IPS DF 4.7 (cell line): ENCODE data around the gene CCDC88C.
"Not testable (repeated sequence)": the region's sequence is repeated elsewhere in the genome, so short reads cannot be mapped to it uniquely, and the experiment has no call there.

Source experiments
- DNase-seq: peaks from one replicate; pipeline ENCODE4 v3.0.0-alpha.2; 2013; ENCODE audit warnings: low spot score; ENCODE audit errors: extremely low read depth

Gene CCDC88C

DNA sequence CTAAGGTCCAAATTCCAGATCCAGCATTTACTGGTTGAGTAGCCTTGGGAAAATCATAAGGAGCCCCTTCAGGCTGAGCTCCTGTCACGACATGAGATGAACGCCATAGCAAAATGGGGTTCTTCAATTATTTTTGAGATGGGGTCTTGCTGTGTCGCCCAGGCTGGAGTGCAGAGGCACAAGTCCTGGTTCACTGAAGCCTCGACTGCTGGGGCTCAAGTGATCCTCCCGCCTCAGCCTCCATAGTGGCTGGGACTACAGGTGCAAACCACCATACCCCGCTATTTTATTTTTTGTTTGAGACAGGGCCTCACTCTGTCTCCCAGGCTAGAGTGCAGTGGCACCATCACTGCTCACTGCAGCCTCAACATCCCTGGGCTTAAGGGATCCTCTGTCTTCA, 147.4 kb downstream of the CCDC88C start:
- DNase-seq, result no peak

DNA sequence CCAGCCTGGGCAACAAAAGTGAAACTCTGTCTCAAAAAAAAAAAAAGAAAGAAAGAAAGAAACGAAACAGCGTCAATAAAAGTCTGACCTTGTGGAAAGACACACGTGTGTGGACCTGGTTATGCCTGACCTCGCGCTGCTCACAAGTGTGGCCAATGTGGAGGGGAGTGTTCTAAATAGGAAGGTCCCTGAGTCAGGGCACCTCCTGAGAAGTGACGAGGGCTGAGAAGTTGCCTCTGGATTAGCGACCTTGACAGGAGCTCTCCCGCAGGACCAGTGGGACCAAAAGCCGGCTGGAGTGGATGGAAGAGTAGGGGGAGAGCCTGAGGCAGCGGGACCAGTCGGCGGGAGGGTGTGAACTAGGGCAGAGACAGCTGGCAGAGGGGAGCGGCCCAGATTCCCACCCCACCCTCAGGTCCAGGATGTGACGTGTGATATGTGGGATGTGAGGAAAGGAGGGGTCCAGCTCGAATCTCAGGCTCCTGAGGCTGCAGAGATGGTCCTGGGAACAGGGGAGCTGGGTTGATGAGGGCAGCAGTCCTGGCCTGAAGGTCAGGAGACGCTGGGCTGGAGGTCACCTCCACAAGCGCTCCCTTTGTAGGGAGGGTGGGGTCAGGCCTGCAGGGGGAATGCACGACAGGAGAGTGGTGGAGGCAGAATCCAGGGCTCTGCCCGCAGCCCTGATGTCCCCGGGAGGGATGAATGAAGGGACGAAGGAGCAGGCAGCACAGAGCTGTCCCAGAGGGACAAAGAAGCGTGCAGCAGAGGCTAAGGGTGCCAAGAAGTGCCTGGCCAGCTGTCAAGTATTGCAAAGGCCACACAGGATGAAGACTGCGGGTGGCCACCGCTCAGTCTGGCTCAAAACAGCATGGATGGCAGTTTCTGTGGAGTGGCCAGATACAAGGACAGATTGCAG, 148.3 kb downstream of the CCDC88C start:
- no peak for DNase-seq

DNA sequence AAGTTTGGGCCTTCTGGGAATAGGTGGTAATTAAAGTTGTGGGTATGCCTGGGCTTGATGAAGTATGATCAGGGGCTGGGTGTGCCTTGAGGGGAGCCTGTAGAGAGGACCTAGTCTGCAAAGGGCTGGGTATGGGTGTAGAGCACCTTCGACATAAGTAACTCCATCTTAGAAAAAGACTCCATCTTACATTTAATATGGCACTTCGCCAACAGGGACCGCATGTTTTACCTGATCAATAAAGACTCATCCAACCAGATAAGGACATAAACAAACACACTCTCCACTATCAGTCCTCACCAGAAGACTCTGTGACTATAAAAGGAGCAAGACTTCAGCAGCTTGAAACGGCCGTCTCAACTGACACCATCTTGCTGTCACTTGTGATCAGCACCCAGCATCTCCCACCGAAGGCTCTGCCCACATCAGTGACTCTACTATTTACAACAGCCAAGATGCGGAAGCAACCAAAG, 149.6 kb downstream of the CCDC88C start:
- DNase-seq, result no peak

DNA sequence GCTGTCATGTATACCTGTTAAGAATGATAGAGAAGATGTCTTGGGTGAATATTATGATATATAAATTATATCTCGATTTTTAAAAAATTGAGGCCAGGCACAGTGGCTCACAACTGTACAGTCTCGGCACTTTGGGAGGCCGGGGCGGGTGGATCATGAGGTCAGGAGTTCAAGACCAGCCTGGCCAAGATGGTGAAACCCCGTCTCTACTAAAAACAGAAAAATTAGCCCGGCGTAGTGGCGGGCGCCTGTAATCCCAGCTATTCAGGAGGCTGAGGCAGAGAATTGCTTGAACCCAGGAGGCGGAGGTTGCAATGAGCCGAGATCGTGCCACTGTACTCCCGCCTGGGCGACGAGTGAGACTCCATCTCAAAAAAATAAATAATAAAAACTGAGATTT, 151.3 kb downstream of the CCDC88C start:
- DNase-seq, result not testable (repeated sequence)

DNA sequence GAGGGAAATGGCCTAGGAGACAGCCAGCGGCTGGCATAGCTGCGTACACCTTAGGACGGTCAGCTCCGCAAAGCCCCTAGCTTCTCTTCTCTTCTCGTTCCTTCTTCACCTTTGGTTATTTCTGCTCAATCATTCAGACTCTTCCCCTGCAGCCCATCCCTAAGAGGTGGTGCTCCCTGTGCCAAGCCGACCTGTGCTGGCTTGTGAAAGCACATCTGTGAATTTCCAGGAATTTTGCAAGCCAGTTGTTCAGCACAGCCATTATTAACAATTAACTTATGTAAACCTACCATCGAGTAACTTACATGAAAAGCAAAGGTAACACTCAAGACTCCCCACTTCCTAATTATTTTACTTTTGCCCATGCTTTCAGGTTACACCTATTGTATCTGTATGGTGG, 152.2 kb downstream of the CCDC88C start:
- DNase-seq, result no peak

DNA sequence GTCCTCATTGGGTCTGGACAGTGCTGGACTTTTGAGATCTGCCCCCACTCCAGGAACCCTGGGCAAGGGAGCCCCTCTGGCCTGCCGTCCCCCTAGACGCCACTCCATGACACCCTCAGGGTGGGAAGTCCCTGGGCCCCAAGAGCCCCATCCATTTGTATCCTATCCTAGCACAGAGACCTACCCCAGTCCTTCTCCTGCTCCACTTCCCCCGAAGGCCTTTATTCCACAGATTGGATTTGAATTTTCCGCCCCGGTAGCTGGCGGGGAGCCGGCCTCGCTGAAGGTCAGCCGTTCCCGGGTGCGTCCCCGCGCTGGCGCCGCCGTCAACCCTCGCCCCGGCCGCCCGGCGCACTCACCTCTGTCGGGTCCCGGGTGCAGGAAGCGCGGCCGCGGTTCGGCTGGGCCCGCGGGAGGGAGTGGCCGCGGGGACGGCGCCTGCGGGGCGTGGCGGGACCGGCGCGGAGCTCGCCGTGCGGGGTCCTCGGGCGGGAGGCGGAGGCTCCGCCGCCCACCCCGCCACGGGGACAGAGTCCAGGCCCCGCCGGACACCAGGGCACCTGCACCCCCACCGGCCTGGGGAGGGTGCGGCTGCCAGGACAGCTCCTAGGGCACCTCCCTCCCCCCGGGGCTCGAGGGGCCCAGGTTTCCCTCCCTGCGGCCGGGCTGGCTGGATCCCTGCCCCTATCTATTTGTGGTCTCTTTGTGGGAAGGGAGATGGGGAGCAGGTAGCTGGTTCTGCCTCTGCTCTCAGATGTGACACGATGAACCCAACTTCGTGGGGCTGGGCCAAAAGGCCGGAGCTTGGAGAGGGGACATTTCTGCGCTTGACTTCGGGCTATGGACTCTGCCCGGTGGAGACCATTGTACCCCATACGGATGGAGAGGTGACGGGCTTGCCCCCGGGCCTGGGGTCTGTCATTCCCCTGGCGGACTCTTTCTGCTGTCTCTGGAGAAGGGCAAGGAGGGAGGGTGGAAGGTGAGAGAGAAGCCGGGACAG, 153.2 kb downstream of the CCDC88C start:
- no peak for DNase-seq

DNA sequence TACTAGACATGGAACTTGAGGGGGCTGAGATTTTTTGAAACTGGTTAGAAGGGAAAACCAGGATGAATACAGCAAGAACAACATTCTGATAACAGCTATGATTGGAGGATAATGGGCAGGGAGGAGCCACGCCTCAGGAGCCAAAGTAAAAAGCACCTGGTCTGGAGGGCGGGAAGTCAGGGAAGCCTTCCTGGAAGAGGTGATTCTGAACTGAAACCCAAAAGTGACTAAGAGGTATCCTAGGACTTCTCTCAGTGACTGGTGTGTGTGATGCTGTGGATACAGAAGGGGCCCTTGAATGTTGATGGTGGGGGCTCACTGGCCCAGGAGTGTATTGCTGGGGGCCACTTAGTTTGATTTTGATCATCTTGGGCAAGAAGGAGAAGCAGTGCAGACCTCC, 154.3 kb downstream of the CCDC88C start:
- DNase-seq, result no peak

DNA sequence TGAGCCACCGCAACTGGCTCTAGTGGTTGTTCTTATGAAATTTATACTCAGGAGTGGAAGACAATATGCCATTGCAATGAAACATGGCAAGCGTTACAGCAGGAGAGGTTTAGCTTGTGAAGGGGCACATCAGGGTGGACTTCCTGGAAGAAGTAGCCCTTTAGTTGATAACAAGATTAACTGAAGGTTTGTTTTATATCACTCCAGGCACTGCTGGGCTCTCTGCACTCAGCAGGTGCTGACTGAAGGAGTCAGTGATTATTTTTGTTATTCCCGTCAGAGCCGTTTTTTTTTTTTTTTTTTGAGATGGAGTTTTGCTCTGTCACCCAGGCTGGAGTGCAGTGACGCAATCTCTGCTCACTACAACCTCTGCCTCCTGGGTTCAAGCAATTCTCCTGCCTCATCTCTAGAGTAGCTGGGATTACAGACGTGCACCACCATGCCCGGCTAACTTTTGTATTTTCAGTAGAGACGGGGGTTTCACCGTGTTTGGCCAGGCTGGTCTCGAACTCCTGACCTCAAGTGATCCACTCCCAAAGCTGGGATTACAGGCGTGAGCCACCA, 155.6 kb downstream of the CCDC88C start:
- no peak for DNase-seq

DNA sequence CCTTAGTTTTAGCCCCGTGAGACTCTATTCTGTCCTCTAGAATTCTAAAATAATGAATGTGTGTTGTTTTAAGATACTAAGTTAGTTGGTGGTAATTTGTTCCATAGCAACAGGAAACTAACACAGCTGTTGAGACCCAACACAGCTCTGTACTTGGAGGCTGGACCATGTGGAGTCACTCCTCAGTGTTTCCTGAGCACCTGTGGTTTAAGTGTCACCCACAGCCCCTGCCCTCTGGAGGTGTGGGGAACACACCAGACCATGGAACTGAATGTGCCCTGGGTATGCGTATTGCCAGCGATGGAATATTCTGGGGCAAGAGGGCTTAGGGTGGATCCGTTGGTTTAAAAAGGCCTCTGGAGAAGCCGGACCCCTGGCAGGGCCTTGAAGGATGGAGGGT, 156.5 kb downstream of the CCDC88C start:
- DNase-seq, result no peak

DNA sequence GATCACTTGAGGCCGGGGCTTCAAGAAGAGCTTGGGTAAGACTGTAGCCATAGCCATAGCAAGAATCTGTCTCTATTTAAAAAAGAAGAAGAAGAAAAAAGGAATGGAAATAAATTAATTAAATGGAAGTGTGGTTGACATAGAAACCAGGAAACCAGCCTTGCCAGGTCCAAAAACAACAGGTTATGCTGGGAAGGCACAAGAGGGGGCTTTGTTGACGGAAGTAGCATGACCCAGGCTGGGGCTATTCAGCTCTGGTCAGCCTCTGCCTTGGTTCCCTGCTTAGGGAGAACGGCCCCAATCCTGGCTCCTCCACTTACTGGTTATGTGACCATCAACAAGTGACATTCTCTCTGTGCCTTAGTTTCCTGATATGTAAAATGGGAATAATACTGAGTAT, 158.7 kb downstream of the CCDC88C start:
- no peak for DNase-seq

DNA sequence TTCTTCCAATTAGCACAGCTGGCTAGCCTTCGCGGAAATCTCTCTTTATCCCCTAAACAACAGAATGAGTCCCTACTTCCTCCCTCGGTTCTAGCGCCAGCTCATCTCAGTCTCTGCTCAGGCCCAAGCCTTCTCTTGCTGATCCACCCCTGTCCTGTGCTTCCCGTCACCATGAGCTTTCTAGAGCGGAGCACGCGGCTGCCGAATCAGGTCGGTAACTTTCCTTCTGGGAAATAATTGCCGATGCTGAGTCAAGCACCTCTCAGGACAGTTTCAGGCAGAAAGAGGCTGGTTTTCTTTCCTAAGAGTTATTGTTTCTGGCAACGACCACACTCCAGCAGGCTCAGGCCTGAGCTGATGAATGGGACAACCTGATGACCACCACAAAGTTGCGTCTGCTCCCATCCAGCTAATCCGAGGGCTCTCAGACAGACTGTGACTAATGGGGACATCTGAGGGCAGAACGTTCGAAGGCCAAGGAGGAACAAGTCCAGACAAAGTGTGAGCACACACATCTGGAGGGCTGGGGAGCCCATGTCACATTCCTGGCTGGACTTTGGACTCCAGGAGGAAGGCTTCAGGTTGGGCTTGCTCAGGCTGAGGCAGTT, 159.5 kb downstream of the CCDC88C start:
- DNase-seq, result no peak

DNA sequence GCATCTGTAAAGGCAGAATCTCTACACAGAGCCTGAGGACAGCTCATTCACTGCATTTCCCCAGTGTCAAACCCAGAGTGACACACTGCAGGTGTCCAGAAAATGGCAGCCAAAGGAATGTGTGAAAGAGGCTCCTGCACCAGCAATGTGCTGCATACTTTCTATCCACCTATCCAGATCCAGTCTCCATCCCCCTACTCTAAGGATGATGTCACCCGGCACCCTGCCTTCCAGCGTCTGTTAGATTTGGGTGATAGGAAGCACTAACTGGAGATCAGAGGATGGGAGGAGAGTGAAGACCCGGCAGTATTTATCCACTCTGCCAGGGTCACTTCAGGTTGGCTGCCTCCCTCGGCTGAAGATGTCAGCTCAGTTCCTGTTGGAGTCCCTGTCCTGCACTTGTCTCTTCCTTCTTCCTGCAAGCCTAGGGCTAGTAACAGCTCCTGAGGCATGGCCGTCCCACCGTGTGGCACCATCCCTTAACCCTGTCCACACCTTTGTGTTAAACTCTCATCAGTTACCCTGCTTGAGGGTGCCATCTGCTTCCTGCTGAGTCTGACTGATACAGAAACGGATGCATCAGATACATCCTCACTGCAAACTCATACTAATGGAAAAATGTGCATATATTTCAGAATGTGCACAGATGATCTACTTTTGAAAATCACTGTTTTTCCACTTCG, 160.2 kb downstream of the CCDC88C start:
- DNase-seq, result no peak

DNA sequence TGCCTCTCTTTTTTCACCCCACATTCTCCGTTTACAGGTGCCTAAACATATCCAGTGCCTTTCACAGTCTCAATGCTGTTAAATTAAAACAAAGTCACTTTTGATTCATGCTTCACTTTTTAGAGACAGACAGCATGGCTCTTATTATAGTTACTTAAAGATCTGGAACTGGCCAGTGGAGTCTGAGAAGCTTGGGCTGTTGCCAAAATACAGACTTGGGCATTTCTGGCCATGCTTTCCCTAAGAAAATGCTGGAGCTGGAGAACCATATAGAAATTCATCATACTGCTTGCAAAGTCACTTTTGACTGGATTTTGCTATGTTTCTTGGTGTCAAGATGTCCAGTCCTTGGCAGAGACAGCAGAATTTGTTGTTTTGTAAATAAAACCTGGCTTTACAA, 161.0 kb downstream of the CCDC88C start:
- DNase-seq, result no peak

DNA sequence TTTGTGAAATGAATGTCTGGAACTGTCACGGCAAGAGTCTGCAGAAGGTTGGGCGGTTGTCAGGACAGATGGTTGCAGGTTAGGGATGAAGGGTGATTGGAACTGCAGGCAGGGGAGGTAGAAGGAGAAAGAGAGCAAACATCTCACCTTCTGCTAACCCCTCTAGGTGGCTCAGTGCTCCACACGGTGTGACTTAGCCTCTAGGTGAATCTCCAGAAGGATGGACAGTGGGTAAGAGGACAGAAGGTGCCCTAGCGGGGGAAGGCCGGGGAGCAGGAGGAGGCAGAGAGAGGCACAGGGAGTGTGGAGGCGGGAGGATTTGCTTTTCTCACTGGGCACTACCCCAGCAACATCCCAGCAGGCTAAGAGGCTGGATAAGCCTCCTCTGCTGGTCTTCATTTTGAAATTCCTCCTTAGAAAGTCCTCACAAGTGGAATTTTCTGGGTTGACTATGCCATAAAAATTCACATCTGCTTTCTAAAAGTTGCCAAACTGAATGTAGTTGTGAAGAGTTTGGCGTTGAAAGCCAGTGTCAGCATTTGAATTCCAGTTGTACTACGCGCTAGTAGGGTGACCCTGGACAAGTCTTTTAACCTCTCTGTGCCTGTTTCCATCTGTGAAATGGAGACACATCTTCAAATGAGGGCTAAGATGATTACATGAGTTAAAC, 162.5 kb downstream of the CCDC88C start:
- no peak for DNase-seq

DNA sequence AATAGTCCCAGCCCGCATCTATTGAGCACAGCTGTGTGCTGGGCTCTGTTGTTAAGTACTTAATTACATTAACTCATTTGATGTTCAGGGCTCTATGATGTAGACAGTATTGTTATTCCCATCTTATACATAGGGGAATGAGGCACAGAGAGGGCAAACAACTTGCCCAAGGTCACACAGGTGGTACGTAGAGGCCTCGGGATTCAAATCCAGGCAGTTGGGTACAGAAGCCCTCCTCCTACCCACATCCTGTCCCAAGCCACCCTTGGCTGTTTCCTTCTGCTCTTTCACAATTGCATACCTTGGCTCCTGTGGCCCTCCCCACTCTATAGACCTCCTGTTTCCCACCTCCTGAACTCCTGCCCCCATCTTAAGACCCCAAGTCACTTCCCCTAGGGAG, 163.2 kb downstream of the CCDC88C start:
- DNase-seq, result no peak

DNA sequence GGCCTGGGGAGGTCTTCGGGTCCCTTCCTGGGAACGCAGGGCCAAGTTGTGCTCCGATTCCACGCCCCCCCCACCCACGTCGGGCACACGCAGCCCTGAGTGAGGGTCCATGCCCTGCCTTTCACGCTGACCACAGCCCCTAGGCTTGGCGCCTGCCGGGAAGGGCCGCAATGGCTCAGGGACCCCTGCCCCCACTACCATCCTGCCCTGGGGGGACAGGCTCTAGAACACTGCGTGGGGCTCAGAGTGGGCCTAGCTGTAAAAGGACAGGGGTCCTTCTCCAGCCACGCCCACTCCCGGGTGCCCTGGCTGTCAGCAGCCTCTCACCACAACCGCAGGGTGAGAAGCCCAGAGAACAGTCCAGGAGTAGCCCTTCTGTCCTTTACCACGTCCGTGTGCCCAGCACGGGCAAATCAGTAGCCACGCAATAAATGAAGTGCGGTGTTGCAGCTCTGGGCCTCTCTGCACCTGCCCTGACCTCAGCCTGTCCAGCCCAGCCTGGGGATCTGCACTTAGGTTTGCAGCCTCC, 163.8 kb downstream of the CCDC88C start:
- DNase-seq, result no peak

DNA sequence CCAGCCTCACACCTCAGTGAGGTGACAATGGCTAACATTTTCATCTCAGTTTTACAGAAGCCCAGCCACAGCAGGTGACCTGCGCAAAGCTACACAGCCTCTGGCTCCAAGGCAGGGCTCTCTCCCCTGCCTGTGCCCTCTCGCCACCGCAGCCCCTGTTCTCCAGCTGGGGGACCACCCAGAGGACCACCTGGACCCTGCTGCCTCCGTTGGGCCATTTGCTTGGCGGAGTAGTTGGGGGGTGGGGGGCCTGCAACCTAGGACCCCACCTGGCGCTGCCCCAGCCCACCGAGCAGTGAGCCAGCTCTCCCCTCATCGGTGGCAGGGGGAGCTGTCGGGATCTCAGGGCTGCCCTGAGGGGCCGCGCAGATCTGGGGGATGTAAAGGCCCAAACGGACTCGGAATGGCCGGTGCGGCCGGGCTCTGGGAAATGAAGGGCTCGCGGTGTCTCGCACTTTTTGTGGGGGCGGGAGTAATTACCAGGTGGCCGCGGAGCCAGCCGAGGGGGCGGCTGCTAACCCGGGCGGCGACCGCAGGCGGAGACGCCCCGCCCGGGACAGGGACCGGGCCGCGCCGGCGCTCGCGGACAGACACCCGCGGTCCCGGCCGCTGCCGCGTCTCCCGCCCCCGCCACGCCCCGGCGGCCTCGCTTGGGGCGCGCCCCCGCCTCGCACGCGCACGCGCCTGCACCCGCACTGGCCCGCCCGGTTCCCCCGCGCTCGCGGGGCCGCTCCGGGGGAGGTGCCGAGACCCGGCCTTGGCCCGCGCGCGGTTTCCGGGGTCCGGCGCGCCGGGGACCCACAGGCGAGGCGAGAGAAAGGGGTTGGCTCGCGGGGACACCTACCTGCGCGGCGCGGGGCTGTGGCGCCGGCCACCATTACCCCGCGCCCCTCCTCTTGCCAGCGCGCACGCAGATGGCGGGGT, 164.5 kb downstream of the CCDC88C start:
- no peak for DNase-seq

DNA sequence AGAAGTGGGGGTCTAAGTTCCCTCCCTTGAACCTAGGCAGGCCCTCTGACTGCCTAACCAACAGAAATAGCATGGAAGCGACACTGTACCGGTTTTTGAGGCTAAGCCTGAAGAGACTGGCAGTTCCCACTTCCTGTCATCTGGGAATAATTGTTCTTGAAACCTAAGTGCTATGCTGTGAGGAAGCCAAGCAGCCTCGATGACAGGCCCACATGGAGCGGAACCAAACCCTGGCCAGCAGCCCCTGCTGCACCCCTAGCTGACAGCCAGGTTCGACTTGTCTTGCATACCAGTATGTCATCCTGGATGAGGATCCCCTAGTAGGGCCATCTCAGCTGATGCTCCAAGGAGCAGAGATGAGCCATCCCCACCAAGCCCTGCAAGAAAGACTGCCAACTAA, 166.7 kb downstream of the CCDC88C start:
- DNase-seq, result no peak
